Measurements from ENCODE around the gene PRKCG.
"Not testable (repeated sequence)": the region's sequence is repeated elsewhere in the genome, so short reads cannot be mapped to it uniquely, and the experiment has no call there.

PRKCG gene

DNA sequence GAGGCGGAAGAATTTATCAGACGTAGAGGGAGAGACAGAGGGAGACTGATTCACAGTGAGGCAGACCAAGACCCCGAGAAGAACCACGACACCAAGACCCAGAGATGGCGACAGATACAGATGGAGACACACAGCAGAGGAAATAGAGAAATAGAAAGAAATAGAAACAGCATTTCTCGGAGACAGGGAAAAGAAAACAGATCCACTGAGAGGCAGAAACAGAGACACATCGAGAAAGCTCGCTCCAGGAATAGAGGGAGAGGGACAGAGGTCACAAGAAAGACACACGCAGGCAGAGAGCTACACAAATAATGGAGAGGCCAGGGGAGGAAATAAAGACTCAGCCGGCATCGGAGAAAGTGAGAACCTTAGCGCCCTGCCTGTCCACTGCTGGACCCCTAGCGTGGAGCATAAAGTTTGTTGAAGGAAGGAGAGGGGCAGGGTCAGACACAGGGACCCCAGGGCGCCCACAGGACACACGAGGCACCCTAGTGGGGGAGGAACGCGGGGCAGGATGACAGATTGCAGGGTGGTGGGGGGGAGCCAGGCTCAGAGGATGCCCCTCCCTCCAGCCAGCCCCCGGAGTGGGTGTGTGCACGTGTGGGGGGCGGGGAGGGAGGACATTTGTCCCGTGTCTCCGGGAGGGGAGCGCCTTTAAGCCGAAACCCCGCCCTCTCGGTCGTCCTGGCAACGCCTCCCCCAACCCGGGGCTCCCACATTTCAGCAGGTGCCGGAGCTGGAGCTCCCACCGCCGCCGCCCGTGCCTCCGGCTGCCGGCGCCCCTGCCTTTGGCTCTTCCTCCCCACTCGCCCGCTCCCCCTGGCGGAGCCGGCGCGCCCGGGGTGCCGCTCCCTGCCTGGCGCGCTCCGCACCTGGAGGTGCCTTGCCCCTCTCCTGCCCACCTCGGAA is at the start of gene PRKCG:
TSS of gene PRKCG (plus strand) at position 716 of the 909 bp plus-strand sequence. CDS start 298 bp downstream, outside the sequence.
- peak; percentile 53 for DNase-seq

DNA sequence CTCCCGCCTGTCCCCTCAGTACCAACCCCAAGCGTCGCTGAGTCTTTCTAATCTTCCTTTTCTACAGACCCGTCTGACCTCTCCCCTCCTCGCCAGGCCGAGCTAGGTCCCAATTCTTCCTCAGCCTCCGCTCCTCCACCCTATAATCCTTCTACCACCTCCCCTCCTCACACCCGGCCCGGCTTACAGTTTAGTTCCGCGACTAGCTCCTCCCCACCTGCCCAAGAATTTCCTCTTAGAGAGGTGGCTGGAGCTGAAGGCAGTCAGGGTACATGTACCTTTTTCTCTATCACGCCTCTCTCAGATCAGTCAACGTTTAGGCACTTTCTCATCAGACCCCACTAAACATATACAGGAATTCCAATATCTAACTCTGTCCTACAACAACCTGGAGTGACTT is 49.1 kb upstream of the PRKCG start:
- DNase-seq = not testable (repeated sequence)

DNA sequence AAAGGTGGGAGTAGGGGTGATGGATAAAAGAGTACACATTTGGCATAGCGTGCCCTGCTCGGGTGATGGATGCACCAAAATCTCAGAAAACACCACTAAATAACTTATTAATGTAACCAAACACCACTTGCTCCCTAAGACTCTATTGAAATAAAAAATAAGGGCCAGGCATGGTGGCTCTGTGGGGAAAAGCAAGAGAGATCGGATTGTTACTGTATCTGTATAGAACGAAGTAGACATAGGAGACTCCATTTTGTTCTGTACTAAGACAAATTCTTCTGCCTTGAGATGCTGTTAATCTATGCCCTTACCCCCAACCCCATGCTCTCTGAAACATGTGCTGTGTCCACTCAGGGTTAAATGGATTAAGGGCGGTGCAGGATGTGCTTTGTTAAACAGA is 43.6 kb upstream of the PRKCG start:
- not testable (repeated sequence) for DNase-seq

DNA sequence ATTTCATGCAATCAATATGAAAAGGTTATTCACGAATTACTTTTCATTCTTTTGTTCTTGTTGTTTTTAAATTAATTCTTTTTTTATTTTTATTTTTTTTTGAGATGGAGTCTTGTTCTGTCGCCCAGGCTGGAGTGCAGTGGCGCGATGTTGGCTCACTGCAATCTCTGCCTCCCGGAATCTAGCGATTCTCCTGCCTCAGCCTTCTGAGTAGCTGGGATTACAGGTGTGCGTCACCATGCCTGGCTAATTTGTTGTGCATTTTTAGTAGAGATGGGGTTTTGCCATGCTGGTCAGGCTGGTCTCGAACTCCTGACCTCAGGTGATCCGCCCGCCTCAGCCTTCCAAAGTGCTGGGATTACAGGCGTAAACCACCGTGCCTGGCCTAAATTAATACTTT is 41.8 kb upstream of the PRKCG start:
- not testable (repeated sequence) for DNase-seq

DNA sequence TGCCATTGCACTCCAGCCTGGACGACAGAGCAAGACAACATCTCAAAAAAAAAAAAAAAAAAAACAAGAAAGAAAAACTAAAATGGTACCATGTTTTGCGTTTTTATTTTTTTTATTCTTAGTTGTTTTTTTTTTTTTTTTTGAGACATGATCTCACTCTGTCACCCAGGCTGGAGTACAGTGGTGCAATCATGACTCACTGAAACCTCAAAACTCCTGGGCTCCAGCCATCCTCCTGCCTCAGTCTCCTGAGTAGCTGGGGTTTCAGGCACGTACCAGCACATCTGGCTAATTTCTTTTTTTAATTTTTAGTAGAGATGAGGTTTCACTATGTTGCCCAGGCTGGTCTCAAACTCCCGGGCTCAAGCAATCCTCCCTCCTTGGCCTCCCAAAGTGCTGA is 41.1 kb upstream of the PRKCG start:
- not testable (repeated sequence) for DNase-seq

DNA sequence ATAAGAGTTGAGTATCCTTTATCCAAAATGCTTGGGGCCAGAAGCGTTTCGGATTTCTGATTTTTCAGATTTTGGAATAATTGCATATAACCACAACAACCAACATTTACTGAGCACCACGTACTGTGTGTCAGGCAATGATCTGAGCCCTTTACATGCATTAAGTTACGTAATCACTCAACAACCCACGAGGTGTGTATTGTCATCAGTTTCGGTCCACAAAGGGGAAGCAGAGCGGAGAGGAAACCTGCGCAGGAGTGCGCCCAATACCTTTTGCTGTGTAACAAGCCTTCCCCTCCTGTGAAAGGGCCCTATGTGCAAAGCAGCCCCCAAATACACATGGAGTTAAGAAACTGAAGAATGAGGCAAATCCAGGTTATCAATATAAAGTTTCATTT is 37.1 kb upstream of the PRKCG start:
- DNase-seq = no peak

DNA sequence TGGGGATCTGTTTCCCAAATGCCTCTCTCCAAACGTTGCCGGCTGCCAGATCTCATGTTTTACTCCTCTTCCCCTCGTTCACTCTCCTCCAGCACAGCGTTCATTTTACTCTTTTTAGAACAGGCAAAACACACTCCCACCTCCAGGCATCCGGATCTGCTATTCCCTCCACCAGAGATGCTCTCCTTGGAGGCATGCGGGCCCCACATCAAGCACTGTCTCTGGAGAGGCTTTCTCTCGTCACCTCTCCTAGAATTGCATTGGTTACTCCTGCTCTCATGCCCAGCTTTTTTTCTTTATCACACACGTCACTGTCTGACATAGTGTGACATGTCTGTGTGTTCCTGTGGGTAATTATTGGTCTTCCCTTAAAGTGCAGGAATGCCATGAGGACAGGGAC is 34.4 kb upstream of the PRKCG start:
- DNase-seq = no peak

DNA sequence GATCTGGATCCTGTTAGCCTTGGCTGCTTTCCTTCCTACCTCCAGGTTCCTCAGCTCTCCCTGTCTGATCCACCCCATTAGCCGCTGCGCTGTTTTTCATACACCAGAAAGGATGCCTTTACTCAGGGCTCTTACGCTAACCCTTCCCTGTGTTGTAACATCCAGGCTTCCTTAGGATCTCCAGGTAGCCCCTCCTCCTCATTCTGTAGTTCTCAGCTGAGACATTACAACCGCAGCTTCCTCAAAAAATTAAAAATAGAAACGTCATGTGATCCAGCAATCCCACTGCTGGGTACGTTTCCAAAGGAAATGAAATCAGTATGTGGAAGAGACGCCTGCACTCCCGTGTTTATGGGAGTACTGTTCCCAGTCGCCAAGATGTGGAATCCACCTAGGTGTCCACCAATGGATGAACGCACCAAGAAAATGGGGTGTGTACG is 32.7 kb upstream of the PRKCG start:
- DNase-seq = no peak

DNA sequence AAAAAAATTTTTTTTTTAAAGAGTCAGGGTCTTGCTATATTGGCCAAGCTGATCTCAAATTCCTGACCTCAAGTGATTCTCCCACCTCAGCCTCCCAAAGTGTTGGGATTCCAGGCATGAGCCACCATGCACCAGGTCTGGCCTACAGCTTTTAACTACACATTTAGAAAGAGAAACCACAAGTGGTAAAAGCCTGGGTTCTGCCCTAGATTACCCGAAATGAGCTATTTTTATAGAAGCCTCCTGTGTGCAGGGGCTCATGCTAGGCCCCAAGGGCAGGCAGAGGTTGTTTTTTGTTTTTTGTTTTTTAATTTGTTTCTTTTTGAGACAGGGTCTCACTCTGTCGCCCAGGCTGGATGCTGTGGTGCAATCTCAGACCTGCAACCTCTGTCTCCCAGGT is 28.3 kb upstream of the PRKCG start:
- no peak for DNase-seq

DNA sequence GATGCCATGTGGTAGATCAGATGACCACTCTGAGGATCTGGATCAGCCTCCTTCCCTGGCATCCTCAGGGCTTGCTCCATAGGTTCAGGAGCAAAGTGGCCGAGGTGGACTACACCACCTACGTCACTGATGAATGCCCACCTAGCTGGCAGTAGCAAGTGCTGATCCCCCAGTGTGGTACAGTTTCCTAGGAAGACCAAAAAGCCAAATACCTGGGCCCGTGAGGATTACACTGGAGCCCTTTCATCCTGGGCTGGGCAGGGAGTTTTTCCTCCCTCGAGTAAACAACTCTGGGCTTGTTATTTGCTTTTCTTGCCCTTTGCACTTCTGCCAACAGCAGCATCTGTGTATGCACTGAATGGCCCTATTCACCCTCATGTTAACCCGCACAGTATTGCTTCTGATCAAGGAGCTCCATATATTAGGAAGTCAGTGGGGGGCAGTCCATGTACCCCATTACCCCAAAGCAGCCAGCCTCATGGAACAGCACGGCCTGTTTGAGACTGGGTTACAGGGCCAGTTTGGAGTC is 17.6 kb upstream of the PRKCG start:
- DNase-seq = no peak

DNA sequence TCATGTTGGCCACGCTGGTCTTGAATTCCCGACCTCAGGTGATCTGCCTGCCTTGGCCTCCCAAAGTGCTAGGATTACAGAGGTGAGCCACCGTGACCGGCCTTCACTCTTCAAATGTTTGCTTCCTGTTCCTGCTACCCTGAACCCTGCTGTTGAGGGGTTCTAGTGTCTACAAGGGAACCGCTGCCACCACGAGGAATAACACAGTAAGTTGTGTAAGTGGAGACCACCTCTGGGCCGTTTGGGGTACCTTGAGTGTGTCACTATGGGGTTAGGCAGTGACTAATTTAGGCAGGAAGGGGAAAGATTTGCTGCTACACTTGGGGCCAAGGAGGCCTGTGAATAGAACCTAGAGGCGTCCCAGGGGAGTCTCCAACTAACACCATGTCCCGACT is 16.5 kb upstream of the PRKCG start:
- DNase-seq = no peak

DNA sequence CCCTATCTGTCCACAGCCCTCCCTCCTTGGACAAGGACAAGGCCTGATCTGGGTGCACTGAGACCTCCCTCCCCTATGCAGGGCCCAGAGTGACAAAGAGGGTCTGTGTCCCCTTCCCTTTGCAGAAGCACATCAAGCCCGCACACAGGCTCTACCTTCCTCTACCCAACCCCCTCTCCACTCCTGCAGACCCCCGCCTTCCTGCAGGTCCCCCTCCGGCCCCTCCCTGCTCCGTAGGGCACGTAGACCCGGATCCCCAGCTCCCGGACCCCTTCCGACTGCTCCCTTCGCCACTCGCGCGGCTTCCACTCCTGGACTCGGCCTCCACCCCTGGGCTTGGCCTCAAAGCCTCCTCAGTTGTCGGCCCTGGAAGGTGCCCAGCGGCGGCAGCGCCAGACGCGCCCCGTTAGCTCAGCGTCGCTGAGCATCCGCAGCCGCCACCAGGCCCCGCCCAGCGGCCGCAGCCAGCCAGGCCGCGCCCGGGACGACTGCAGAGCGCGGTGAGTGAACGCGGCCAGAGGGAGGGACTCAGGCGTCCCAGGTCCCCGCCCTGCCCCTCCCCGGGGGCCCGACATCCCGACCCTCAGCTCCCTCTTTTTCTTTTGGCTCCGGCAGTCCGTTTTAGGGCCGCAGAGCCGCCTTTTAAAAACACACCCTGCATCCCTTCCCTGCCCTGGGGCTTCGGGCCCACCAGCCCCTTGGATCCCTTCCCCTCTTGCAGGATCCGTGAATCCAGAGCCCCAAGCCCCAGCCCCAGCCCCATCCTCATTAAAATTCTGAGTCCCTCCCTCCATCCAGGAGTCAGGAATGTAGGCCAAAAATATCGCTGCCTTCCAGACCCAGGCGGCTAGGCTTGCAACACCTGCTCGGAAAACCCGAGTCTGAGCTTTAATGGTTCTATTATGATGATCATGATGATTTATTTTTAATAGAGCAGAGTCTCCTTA is 15.8 kb upstream of the PRKCG start:
- peak; percentile 55 for DNase-seq

DNA sequence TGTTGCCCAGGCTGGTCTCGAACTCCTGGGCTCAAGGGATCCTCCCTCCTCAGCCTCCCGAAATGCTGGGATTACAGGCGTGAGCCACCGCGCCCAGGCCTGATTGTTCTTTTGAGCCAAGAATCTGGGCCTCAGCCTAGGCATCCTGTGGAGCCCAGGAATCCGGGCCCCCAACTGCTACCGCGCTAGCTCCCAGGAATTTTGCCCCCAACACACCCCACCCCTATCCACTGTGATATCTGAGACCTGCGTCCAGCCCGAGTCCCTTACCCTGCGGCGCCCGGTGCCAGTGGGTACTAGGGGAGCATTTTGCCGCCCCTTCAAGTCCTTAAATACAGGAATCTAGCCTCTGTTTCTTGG is 15.2 kb upstream of the PRKCG start:
- no peak for DNase-seq

DNA sequence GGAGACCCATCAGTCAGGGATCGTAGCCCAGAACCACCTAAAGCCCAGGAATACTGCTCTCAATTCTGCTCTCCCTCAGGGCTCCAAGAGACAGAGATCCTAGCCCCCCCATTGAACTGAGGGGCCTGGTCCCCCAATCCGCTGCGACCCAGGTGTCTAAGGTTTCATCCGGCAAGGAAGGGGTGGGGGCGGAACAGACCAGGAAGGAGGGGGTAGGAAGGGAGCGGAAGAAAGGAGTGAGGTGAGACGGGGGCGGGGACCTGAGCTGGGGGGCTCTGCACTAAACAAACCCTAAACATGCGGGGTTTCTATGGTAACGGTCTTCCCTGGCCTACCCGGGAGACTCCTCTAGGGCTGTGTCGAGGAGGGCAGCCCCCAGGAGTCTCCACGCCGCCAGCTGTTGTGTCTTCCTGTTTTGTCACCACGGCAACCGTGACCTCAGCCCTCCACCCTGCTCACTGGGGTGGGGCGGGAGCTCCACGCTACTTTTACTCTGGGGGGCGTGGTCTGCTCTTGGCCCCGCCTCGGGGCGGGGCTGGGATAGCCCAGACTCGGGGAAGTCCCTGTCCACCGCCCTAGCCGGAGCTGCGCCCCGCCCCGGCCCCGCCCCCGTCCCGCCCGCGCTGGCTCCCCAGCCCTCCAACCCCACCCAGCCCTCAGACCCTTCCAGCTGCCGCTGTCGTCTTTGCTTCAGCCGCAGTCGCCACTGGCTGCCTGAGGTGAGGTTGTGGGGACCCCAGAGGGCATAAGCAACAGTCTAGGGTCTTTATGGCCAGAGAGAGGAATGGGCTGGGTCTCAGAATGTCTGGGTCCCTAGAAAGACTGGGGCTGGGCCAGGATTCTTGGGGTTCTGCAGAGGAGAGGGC is 14.5 kb upstream of the PRKCG start, which contains the start of gene MYADM:
TSS of gene MYADM (plus strand) at position 659 of the 866 bp plus-strand sequence. CDS start 5,647 bp downstream, outside the sequence.
- DNase-seq = peak; percentile 98

DNA sequence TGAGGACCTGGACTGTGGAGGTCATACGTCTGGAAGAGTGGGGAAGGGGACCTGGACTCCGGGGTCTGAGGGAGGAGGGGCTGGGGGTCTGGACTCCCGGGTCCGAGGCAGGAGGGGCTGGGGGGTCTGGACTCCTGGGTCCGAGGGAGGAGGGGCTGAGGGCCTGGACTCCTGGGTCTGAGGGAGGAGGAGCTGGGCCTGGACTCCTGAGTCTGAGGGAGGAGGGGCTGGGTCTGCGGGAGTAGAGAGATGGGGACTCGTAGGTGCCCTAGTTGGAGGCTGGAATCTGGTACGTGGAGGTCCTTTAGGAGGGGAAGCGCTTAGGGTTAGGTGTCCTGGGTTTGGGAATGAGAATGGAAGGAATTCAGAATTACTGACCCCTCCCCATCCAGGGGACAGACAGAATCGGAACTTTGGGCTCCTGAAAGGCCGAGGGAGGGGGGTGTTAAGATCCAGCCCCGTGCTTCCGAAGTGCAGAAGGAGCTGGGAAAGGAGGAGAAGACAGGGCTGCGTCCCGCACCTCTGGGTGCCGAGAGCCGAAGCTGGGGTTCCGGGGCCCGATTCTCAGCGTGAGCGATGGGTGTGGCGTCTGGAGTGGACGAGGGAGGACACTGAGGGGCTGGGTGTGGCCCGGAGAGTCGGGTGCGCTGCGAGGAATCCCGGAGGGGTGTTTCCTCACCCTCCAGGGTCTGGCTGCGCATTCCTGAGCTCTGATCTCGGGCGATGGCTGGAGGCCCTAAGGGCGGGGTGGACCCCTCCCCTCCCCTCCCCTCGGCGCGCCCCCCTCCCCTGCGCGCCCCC is 13.7 kb upstream of the PRKCG start:
- peak; percentile 24 for DNase-seq

DNA sequence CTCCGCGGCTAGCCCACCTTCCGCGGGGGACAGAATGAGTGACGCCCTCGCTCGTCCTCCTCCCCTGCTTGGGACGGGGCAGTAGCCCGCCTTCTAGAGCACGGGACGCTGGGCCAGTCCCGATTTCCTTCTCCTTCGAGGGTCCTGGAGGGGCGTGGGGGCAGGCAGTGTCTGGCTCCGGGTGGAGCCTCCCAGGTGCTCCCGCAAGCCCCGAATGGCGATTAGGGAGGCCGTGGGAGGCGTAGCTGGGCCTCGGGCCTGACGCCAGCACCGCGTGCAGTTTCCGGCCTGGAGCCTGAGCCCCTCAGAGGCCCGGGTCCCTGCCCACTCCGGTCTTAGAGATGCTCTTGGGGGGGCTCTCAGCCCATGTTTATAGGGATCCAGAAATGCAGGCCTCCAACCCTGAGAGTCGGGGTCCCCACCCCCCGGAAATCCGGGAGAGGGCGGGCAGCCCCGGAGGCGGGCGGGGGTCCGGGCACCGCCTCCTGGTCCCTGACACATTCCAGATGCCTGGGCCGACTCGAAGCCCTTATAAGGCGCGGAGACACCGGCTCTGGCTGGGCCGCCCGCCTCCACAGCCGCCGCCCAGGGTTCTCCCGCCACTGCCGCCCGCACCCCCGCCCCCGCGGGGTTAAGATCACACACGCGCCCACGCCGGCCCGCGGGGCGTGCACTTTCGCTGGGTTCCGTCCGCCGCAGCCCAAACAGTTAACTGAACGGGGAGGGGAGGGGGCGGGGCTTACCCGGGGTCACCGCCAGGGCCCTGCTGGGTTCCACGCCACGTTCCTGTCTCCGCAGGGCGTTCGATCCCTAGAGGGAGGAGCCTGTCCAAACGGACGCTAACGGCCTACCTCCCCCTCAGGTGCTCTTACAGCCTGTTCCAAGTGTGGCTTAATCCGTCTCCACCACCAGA is 12.8 kb upstream of the PRKCG start:
- peak; percentile 73 for DNase-seq

DNA sequence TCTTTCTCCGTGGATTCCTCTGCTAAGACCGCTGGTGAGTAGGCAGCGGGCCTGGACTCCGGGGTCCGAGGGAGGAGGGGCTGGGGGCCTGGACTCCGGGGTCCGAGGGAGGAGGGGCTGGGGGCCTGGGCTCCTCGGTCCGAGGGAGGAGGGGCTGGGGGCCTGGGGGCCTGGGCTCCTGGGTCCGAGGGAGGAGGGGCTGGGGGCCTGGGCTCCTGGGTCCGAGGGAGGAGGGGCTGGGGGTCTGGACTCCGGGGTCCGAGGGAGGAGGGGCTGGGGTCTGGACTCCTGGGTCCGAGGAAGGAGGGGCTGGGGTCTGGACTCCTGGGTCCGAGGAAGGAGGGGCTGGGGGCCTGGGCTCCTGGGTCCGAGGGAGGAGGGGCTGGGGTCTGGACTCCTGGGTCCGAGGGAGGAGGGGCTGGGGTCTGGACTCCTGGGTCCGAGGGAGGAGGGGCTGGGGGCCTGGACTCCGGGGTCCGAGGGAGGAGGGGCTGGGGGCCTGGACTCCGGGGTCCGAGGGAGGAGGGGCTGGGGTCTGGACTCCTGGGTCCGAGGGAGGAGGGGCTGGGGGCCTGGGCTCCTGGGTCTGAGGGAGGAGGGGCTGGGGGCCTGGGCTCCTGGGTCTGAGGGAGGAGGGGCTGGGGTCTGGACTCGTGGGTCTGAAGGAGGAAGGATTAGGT is 12.1 kb upstream of the PRKCG start:
- not testable (repeated sequence) for DNase-seq

DNA sequence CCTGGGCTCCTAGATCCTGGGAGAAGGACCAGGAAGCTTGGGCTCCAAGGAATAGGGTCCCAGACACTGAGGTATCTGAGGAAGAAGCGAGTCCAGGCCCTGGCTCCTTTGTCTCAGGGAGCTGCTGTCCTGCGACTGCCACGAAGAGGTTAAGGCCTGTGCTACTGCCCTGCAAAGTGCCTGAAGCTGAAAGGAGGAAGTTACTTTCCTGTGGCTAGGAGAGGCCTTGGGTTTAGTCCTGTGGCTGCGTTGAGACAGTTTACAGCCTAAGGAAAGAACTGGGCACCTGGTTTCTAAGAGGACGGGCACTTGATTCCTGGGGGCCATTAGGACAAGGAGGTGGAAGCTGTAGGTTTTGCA is 11.5 kb upstream of the PRKCG start:
- DNase-seq = no peak

DNA sequence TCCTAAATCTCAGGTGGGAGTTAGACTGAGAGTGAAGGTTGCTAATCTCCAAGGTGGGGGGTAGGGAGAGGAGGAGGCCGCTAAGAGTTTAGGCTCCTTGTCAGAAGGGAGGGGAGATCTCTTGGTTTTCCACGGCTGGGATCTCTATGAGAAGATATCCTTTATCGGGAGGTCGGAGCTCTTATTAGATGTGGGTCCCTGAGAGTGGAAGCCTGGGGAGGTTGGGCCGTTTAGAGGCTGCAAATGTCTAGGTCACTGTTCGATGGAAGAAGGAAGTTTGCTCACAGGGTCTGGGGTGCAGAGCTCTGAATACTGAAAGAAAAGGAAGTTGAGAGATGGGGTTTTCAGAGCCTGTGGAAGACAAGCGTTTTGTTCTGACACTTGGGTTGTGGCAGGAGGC is 10.5 kb upstream of the PRKCG start:
- no peak for DNase-seq

DNA sequence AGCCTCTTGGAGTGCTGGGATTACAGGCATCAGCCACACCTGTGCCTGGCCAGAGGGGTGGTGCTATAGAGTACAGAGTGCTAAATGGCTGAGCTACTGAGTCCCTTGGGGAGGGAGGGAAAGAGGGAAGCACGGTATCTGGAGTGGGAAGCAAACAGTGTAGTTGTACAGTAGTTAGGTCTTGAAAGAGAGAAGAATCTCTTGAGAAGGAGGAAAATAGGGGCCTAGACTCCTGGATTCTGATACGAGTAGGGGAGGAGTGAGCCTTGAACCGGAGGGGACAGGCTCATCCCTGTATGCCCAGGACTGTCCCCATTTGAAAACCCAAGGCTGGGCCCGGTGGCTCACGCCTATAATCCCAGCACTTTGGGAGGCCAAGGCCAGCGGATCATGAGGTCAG is 9.2 kb upstream of the PRKCG start:
- no peak for DNase-seq
